ENCODE results near the gene UGT1A7. TPM values are rescaled to one million over a fixed set of nuclear protein-coding genes. Genes with fewer than 3 reads are reported as not detected.

The UGT1A7 gene
- total and polyA plus RNA-seq, 4 donors = 0.45 TPM; not detected in 3

DNA sequence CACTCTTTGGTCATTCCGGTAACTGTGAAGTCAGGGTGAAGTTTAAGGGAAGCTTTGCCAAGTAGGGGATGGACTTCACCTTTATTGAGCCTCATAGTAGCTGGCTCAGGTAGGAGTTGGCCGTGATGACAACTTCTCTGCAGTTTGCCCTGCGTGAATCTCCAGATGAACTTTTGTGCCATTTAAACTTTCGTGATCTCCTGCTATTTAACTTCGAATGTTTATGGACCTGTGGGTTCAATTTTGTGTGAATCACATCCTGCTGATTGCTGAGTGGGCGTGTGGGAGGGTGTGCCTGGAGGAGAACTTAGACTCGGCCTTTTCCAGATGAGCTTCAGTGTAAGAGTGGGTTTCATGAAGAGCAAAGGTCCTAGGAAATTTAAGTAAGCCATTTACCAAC, 82.6 kb downstream of the UGT1A7 start:
- no peak overlapping the region for H3K4me3 ChIP-seq
- no peak overlapping the region for H3K27ac ChIP-seq (ENCODE audit: low read depth in 1 of 2, low read length in 1 of 2)
- no peak for DNase-seq
- H3K27me3 ChIP-seq (ENCODE audit: control insufficient read depth in 3 of 3, insufficient read depth in 3 of 3, low read length in 2 of 3) = no peaks in the 10 kb centered on the region
- TF ChIP-seq CTCF (IDR thresholded peaks at IDR 0.05; ENCODE audit: control extremely low read depth, extremely low read depth) = no peak
- no peak overlapping the region for H3K9ac ChIP-seq (ENCODE audit: insufficient read depth in 1 of 2, low read length in 2 of 2)
- H3K9me3 ChIP-seq (ENCODE audit: control insufficient read depth in 4 of 4, insufficient read depth in 3 of 4, low read length in 3 of 4) = no peaks in the 10 kb centered on the region
- WGBS, 2 donors = 80 to 82% methylated on average over 7 of the region's 7 CpGs
- no peak for ATAC-seq (ENCODE audit: insufficient read depth, low FRiP score)
- no peaks in the 10 kb centered on the region for H3K4me1 ChIP-seq (ENCODE audit: control insufficient read depth in 5 of 5, insufficient read depth in 5 of 5, low read length in 5 of 5)
- H3K36me3 ChIP-seq (ENCODE audit: control insufficient read depth in 4 of 4, insufficient read depth in 4 of 4, low read length in 4 of 4) = no peaks in the 10 kb centered on the region

- no peak overlapping the region for H3K9ac ChIP-seq (ENCODE audit: insufficient read depth in 1 of 2, low read length in 2 of 2)
- DNase-seq = no peak
- no peak overlapping the region for H3K27ac ChIP-seq (ENCODE audit: low read depth in 1 of 2, low read length in 1 of 2)
- WGBS, 2 donors = 47 to 86% methylated on average over 3 of the region's 3 CpGs
- no peaks in the 10 kb centered on the region for H3K36me3 ChIP-seq (ENCODE audit: control insufficient read depth in 4 of 4, insufficient read depth in 4 of 4, low read length in 4 of 4)
- no peaks in the 10 kb centered on the region for H3K27me3 ChIP-seq (ENCODE audit: control insufficient read depth in 3 of 3, insufficient read depth in 3 of 3, low read length in 2 of 3)
- H3K4me1 ChIP-seq (ENCODE audit: control insufficient read depth in 5 of 5, insufficient read depth in 5 of 5, low read length in 5 of 5) = no peaks in the 10 kb centered on the region
- no peak overlapping the region for H3K4me3 ChIP-seq
- ATAC-seq (ENCODE audit: insufficient read depth, low FRiP score) = no peak
- no peaks in the 10 kb centered on the region for H3K9me3 ChIP-seq (ENCODE audit: control insufficient read depth in 4 of 4, insufficient read depth in 3 of 4, low read length in 3 of 4)
- TF ChIP-seq CTCF (IDR thresholded peaks at IDR 0.05; ENCODE audit: control extremely low read depth, extremely low read depth) = no peak
Measured at GRCh38 chr2:233764761-233765160, 83.1 kb downstream of the UGT1A7 start.

DNA sequence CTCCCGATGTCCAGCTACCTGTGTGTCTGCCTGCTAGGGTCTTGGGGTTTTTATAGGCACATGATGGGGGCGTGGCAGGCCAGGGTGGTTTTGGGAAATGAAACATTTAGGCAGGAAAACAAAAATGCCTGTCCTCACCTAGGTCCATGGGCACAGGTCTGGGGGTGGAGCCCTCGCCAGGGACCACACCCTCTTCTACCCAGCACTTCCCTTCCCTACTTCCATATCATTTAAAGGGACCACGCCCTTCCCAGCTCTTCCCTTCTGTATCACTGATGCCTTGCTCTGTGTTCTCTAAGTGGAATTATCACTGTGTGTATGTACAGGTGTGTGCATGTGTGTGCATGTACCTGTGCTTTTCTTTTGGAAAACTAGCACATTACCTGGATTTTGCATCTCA, 84.7 kb downstream of the UGT1A7 start:
- H3K9ac ChIP-seq (ENCODE audit: insufficient read depth in 1 of 2, low read length in 2 of 2) = no peak overlapping the region
- no peaks in the 10 kb centered on the region for H3K9me3 ChIP-seq (ENCODE audit: control insufficient read depth in 4 of 4, insufficient read depth in 3 of 4, low read length in 3 of 4)
- H3K4me1 ChIP-seq (ENCODE audit: control insufficient read depth in 5 of 5, insufficient read depth in 5 of 5, low read length in 5 of 5) = no peaks in the 10 kb centered on the region
- no peak for TF ChIP-seq CTCF (IDR thresholded peaks at IDR 0.05; ENCODE audit: control extremely low read depth, extremely low read depth)
- no peaks in the 10 kb centered on the region for H3K27me3 ChIP-seq (ENCODE audit: control insufficient read depth in 3 of 3, insufficient read depth in 3 of 3, low read length in 2 of 3)
- H3K36me3 ChIP-seq (ENCODE audit: control insufficient read depth in 4 of 4, insufficient read depth in 4 of 4, low read length in 4 of 4) = no peaks in the 10 kb centered on the region
- ATAC-seq (ENCODE audit: insufficient read depth, low FRiP score) (no peak), DNase-seq (no peak)
- no peak overlapping the region for H3K27ac ChIP-seq (ENCODE audit: low read depth in 1 of 2, low read length in 1 of 2)
- 73 to 88% methylated on average over 4 of the region's 4 CpGs for WGBS, 2 donors
- no peak overlapping the region for H3K4me3 ChIP-seq

GRCh38 chr2:233768076-233768475, 86.4 kb downstream of the UGT1A7 start:
- Histone ChIP-seq H3K9ac (ENCODE audit: insufficient read depth in 1 of 2, low read length in 2 of 2) (no peak overlapping the region), H3K4me3 (no peak overlapping the region), H3K9me3 (ENCODE audit: control insufficient read depth in 4 of 4, insufficient read depth in 3 of 4, low read length in 3 of 4) (no peaks in the 10 kb centered on the region), H3K36me3 (ENCODE audit: control insufficient read depth in 4 of 4, insufficient read depth in 4 of 4, low read length in 4 of 4) (no peaks in the 10 kb centered on the region), H3K27ac (ENCODE audit: low read depth in 1 of 2, low read length in 1 of 2) (no peak overlapping the region), H3K4me1 (ENCODE audit: control insufficient read depth in 5 of 5, insufficient read depth in 5 of 5, low read length in 5 of 5) (no peaks in the 10 kb centered on the region), H3K27me3 (ENCODE audit: control insufficient read depth in 3 of 3, insufficient read depth in 3 of 3, low read length in 2 of 3) (no peaks in the 10 kb centered on the region)
- ATAC-seq (ENCODE audit: insufficient read depth, low FRiP score) = no peak
- no peak for DNase-seq
- 76 to 80% methylated on average over 4 of the region's 4 CpGs for WGBS, 2 donors
- TF ChIP-seq CTCF (IDR thresholded peaks at IDR 0.05; ENCODE audit: control extremely low read depth, extremely low read depth) = no peak

Measured in lung (tissue), 12 donors.